ENCODE measurements around the gene GPER1. TPM values are rescaled to one million over a fixed set of nuclear protein-coding genes. Genes with fewer than 3 reads are reported as not detected.

The GPER1 gene
- total RNA-seq, 2 donors from 2014 or later: 0.24 to 1.1 TPM

DNA sequence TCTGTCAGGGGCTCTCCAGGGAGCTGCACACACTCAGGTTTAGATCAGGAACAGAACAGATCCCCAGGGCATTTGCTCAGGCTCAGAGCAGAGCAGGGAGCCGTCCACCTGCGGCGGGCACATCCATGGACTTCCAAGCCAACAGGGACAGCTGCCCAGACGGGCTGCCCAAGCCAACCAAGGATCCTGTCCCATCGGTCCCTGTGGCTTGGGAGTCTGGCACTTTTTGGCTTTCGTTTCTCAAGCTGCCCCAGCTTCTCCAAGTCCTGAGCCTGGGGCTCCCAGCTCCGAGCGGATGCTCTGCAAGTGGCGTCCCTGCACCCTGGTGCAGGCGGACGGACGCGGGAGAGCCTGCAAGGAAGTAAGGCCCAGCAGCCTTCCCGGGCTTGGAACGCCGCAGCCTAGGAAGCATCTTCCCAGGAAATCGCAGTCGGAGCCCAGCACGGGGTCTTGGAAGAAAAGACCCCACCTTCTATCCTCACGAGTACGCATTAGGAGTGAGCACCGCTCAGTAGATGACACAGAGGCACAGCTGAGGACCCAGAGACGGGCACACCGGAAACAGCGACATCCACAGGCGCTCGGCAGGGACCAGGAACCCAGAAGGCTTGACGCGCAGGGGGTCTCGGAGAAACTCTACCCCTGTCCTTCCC lies 37.5 kb upstream of the GPER1 start:
- peaks cover 44% of the 10 kb centered on the region for H3K4me1 Mint-ChIP-seq
- no peaks in the 10 kb centered on the region for H3K27me3 Mint-ChIP-seq
- H3K36me3 Mint-ChIP-seq (ENCODE audit: low read depth): no peaks in the 10 kb centered on the region
- H3K4me3 Mint-ChIP-seq: no peak overlapping the region
- H3K27ac Mint-ChIP-seq: no peak overlapping the region
- ATAC-seq (replicated peaks): no peak
- no peaks in the 10 kb centered on the region for H3K9me3 Mint-ChIP-seq

DNA sequence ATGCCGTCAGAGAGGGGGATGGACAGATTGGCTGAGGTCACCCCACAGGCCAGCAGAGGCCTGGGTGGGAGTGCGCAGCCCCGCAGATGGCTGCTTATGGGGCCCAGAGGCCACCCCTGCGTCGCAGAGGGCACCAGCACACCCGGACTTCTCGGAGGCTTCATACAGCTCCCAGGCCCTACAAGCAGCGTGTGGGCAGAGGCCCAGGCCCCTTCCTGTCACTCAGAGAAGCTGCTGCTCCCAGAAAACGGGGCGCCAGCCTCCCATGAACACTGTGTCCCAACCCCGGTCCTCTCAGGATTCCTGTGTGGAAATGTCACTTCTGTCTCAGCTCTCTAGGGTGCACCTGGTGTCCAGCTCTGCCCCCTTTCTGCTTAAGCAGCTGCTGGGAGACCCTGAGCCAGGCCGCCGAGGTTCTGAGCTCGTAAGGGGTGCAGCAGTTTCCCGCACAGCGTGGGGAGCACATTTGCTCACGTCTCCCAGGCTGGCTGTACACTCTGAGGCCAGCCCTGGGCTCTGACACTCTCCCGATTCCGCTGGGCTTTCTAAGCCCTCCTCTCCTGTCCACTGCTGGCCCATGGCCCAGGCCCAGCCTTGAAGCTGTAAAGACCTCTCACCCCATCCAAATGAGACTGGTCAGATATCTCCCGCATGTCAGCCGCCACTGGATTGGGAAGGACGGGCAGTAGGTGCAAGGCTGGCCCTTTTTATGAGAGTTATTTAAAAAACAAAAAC lies 36.8 kb upstream of the GPER1 start:
- H3K9me3 Mint-ChIP-seq: no peaks in the 10 kb centered on the region
- no peaks in the 10 kb centered on the region for H3K27me3 Mint-ChIP-seq
- no peaks in the 10 kb centered on the region for H3K36me3 Mint-ChIP-seq (ENCODE audit: low read depth)
- no peak for ATAC-seq (replicated peaks)
- H3K4me3 Mint-ChIP-seq: no peak overlapping the region
- H3K27ac Mint-ChIP-seq: peak overlapping the region; percentile 61
- H3K4me1 Mint-ChIP-seq: peaks cover 36% of the 10 kb centered on the region

DNA sequence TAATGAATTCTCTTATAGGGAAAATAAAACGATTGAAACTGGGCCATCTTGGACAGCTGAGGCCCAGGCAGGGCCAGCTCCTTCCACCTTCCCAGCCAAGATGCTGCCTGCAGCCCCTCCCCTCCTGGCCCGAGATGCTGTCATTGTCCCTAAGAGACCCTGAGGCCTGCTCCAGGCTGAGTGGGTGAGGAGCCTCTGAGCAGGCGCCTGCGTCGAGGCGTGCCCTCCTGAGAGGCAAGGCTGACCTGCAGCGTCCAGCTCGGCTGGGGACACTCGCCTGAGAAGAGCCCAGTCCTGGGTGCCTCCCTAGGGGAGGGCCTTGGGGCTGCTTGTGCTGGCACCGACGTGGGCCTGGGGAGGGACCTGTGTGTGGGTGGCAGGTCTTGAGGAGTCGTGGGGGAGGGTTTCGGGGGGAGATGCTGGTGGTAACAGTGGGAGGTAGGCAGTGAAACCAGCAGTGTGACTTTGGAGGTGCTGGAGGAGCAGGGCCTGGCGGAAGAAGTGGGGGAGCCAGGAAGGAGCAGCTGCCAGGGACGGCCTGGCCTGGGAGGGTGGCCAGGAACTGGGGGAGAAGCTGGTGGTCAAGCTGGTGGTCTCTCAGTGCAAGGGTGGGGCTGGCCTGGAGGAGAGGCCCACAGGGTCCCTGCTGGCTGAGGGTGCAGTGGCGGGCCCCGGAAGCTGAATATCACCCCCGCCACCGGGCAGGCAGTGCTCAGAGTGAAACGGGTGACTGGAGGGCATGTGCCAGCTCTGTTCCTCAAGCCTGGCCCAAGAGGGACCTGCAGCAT lies 35.7 kb upstream of the GPER1 start:
- Mint-ChIP-seq H3K4me3 (no peak overlapping the region), H3K4me1 (peaks cover 25% of the 10 kb centered on the region), H3K36me3 (ENCODE audit: low read depth) (no peaks in the 10 kb centered on the region), H3K27ac (peak overlapping the region; percentile 61), H3K27me3 (no peaks in the 10 kb centered on the region), H3K9me3 (no peaks in the 10 kb centered on the region)
- ATAC-seq (replicated peaks): no peak

DNA sequence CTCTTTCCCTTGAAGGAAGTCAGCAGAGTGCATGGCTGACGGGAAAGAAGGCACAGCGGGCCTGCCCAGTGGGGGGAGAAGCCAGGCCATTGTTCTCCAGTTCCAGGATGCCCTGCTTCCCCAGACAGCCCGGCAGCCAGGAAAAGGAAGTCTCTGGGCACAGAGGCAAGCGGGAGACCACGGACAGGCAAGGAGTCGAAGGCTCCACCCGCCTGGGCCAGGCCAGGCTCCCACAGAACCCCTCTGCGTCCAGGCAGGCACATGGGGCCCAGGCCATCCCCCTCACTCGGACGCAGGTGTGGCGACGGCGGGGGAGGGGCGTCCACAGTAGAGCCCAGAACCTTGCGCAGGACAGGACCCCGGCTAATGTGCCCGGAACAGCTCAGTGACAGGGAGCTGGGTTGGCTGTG lies 34.9 kb upstream of the GPER1 start:
- Mint-ChIP-seq H3K36me3 (ENCODE audit: low read depth) (no peaks in the 10 kb centered on the region), H3K27ac (no peak overlapping the region)

DNA sequence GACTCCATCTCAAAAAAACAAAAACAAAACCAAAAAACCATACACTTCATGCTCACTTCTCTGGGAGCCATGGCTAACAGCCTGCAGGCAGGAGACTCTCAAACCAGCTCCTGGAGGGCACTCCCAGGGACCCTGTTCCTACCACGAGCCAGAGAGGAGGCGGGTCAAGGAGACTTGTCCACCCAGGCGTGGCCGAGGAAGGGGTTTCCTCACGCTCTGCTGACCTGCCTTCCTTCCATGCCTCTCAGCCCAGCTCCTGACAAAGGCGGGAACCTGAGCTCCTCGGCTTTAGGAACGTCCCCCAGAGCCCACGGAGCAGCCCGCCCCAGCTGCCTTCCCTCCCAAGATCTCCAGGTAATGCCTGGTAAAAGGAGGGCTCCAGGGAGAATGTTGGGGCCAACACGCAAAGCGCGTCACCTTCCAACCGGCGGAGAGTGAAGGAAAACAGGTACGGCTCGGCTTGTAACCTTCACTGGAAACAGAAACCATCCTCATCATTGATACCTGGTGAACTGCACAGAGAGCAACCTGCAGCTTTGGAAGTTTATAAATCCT lies 34.0 kb upstream of the GPER1 start:
- ATAC-seq (replicated peaks): no peak
- no peaks in the 10 kb centered on the region for H3K27me3 Mint-ChIP-seq
- no peak overlapping the region for H3K4me3 Mint-ChIP-seq
- H3K9me3 Mint-ChIP-seq: no peaks in the 10 kb centered on the region
- H3K4me1 Mint-ChIP-seq: peaks cover 11% of the 10 kb centered on the region
- H3K27ac Mint-ChIP-seq: no peak overlapping the region
- no peaks in the 10 kb centered on the region for H3K36me3 Mint-ChIP-seq (ENCODE audit: low read depth)

More for the DNA sequence above, 34.9 kb upstream of the GPER1 start:
- no peaks in the 10 kb centered on the region for H3K27me3 Mint-ChIP-seq
- no peaks in the 10 kb centered on the region for H3K9me3 Mint-ChIP-seq
- peaks cover 20% of the 10 kb centered on the region for H3K4me1 Mint-ChIP-seq
- no peak for ATAC-seq (replicated peaks)
- H3K4me3 Mint-ChIP-seq: no peak overlapping the region

DNA sequence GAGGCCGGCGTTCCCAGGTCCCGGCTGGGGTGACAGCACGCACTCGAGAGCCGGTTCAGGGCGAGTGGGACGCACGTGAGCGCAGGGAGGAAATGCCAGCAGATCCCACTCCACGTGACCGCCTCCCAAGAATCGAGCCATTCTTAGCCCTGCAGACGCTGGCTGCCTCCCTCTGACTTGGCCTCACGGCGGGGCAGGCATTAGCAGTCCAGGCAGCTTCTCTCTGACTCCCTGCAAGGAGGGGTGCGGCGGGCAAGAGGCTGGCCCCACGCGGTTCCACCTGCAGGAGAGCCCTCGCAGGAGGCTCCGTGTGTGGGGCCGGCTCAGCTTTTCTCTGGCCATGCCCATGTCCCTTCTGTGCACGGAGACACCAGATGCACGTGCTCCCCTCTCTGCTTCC lies 33.5 kb upstream of the GPER1 start:
- Mint-ChIP-seq H3K27me3 (no peaks in the 10 kb centered on the region), H3K27ac (no peak overlapping the region), H3K4me3 (no peak overlapping the region), H3K4me1 (peaks cover 5% of the 10 kb centered on the region), H3K9me3 (no peaks in the 10 kb centered on the region), H3K36me3 (ENCODE audit: low read depth) (no peaks in the 10 kb centered on the region)
- ATAC-seq (replicated peaks): no peak

DNA sequence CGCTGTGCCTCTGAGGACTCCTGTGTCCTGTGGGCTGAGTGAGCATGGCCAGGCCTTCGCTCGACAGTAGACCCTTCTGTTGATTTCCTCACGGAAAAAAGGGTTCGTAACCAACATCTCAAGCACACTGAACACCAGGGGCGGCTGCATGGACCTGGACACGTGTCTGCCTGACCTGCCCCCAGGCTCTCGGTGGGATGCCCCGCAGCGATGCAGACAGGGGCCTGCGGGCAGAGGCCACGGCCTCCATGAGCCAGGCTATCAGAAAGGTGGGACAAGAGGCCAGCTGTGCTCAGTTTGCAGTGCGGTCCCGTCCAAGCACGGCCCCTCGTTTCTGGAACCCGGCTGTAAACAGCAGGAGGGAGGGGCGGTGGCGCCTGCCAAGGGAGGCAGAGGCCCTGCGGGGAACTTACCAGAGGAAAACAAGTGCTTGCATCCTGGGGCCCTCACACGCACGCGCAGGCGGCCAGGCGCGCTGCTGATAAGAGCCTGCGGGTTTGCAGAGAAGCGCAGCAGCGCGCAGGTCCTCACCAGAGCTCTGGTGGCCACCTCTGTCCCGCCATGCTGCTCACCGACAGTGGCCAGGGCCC lies 33.0 kb upstream of the GPER1 start:
- Mint-ChIP-seq H3K27me3 (no peaks in the 10 kb centered on the region), H3K4me1 (peaks cover 5% of the 10 kb centered on the region), H3K4me3 (peak overlapping the region; percentile 55), H3K27ac (no peak overlapping the region), H3K36me3 (ENCODE audit: low read depth) (no peaks in the 10 kb centered on the region), H3K9me3 (no peaks in the 10 kb centered on the region)
- ATAC-seq (replicated peaks): peak; percentile 48

DNA sequence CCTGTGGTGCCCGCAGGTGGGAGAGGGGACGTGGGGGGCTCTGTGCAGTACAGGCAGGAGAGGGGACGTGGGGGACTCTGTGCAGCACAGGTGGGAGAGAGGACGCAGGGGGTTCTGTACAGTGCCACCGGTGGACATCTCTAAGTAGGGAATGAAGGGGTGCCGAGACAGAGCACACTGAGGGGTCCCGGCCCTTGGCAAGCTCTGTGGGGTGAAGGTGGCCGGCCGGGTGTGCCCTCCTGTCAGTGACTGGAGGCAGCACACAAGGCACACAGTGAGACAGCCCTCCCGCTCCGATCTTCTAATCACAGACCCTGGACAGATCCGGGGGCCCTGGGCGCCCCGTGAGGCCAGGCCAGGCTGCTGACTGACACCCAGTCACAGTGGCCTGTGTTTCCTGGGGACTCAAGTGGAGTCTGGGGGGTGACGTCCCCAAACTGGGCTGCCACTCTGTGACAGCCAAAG lies 32.4 kb upstream of the GPER1 start:
- Mint-ChIP-seq H3K4me3 (peak overlapping the region; percentile 55), H3K9me3 (no peaks in the 10 kb centered on the region), H3K4me1 (peaks cover 5% of the 10 kb centered on the region), H3K27me3 (no peaks in the 10 kb centered on the region), H3K27ac (no peak overlapping the region), H3K36me3 (ENCODE audit: low read depth) (no peaks in the 10 kb centered on the region)
- no peak for ATAC-seq (replicated peaks)

DNA sequence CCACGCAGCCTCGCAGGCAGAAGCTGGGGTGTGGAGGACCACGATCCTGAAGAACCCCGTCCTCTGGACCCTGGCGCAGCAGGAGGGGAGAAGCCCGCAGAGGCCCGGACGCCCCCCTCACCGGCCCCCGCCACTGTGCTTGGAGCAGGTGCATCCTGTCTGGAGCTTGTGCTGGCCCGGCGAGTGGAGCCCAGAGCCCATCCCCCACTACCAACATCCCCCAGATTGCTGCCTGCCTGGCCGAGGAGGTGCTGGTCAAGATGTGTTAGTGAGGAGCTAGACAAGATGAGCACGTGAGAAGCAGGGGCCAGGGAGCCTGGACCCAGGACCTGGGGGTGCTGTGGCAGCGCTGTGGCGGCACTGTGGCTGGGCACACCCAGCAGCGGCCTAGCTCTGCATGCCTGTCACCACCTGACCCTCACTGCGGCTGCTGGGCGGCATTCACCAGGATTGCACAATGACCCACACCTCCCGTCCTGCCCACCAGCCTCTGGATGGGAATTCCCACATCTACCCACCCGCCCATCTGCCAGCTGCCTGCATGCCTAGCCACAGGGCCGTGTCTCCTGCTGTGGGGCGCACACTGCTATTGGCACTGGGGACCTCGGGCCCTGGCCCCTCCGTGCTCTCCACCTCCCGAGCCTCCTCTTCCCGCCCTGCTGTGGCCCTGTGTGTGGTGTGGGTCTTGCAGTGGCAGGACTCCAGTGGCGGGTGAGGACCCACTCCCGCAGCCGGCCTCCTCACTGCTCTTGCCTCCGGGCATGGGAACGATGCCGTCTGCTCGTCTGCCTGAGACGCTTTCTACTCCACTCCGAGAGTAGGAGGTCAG lies 31.7 kb upstream of the GPER1 start:
- H3K9me3 Mint-ChIP-seq: no peaks in the 10 kb centered on the region
- no peak overlapping the region for H3K27ac Mint-ChIP-seq
- ATAC-seq (replicated peaks): no peak
- peak overlapping the region; percentile 55 for H3K4me3 Mint-ChIP-seq
- H3K4me1 Mint-ChIP-seq: peaks cover 5% of the 10 kb centered on the region
- H3K36me3 Mint-ChIP-seq (ENCODE audit: low read depth): no peaks in the 10 kb centered on the region
- no peaks in the 10 kb centered on the region for H3K27me3 Mint-ChIP-seq

DNA sequence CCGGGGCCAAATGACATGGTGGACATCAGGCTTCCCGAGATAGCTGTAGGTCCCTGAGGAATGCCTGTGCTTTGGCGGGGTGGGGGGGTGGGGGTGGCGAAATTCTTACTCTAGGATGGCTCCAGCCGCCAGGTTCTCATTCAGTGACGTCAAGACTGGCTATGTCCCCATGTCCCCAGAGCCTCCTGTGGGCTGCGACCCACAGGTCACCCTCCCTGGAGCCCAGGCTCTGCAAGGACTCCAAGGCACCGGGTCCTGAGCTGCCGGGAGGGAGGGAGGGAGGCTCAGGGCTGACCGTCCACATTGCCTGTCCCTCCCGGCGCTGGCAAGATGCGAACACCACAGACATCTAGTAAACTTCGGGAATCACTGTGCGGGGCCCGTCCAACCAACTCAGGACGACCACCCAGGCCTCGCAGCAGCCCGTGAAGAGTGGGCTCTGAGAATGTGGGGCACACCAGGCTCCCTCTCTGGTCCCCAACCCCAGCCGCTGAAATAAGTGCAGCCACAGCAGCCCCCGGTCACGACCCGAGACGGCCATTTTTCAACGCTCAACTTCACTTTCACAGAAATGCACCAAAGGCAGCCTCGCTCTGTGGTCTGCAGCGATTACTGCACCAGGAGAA lies 31.0 kb upstream of the GPER1 start:
- Mint-ChIP-seq H3K27me3 (no peaks in the 10 kb centered on the region), H3K4me1 (no peaks in the 10 kb centered on the region), H3K4me3 (no peak overlapping the region), H3K9me3 (no peaks in the 10 kb centered on the region), H3K27ac (no peak overlapping the region), H3K36me3 (ENCODE audit: low read depth) (no peaks in the 10 kb centered on the region)
- no peak for ATAC-seq (replicated peaks)

DNA sequence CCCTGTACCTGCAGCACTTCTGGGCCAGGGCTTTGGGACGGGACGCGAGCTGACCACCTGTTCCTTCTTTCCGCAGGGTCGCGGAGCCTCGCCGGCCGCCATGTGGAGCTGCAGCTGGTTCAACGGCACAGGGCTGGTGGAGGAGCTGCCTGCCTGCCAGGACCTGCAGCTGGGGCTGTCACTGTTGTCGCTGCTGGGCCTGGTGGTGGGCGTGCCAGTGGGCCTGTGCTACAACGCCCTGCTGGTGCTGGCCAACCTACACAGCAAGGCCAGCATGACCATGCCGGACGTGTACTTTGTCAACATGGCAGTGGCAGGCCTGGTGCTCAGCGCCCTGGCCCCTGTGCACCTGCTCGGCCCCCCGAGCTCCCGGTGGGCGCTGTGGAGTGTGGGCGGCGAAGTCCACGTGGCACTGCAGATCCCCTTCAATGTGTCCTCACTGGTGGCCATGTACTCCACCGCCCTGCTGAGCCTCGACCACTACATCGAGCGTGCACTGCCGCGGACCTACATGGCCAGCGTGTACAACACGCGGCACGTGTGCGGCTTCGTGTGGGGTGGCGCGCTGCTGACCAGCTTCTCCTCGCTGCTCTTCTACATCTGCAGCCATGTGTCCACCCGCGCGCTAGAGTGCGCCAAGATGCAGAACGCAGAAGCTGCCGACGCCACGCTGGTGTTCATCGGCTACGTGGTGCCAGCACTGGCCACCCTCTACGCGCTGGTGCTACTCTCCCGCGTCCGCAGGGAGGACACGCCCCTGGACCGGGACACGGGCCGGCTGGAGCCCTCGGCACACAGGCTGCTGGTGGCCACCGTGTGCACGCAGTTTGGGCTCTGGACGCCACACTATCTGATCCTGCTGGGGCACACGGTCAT lies 30.3 kb upstream of the GPER1 start:
- Mint-ChIP-seq H3K36me3 (ENCODE audit: low read depth) (no peaks in the 10 kb centered on the region), H3K27me3 (no peaks in the 10 kb centered on the region), H3K27ac (no peak overlapping the region), H3K4me3 (no peak overlapping the region), H3K9me3 (no peaks in the 10 kb centered on the region), H3K4me1 (no peaks in the 10 kb centered on the region)
- ATAC-seq (replicated peaks): no peak

DNA sequence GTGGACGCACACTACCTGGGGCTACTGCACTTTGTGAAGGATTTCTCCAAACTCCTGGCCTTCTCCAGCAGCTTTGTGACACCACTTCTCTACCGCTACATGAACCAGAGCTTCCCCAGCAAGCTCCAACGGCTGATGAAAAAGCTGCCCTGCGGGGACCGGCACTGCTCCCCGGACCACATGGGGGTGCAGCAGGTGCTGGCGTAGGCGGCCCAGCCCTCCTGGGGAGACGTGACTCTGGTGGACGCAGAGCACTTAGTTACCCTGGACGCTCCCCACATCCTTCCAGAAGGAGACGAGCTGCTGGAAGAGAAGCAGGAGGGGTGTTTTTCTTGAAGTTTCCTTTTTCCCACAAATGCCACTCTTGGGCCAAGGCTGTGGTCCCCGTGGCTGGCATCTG lies 29.6 kb upstream of the GPER1 start:
- H3K9me3 Mint-ChIP-seq: no peaks in the 10 kb centered on the region
- no peak for ATAC-seq (replicated peaks)
- no peaks in the 10 kb centered on the region for H3K4me1 Mint-ChIP-seq
- H3K4me3 Mint-ChIP-seq: no peak overlapping the region
- no peaks in the 10 kb centered on the region for H3K27me3 Mint-ChIP-seq
- no peaks in the 10 kb centered on the region for H3K36me3 Mint-ChIP-seq (ENCODE audit: low read depth)
- H3K27ac Mint-ChIP-seq: no peak overlapping the region

DNA sequence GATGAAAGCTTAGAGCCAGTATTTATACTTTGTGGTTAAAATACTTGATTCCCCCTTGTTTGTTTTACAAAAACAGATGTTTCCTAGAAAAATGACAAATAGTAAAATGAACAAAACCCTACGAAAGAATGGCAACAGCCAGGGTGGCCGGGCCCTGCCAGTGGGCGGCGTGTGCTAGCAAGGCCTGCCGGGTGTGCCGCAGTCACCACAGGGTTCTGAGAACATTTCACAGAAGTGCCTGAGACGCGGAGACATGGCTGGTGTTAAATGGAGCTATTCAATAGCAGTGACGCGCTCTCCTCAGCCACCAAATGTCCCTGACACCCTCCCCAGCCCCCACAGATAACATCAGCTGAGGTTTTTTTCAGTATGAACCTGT lies 29.1 kb upstream of the GPER1 start:
- Mint-ChIP-seq H3K36me3 (ENCODE audit: low read depth) (no peaks in the 10 kb centered on the region), H3K9me3 (no peaks in the 10 kb centered on the region), H3K4me1 (no peaks in the 10 kb centered on the region), H3K4me3 (peak overlapping the region; percentile 9), H3K27me3 (no peaks in the 10 kb centered on the region), H3K27ac (peak overlapping the region; percentile 36)
- ATAC-seq (replicated peaks): peak; percentile 68
